Prostate gland (tissue), 2 donors: Measurements from ENCODE around the gene LMNB1.

Experiments
- CTCF ChIP-seq, 4 experiments: fragments of 200-600 bp in 2 of 4; fragments of 450-650 bp in 2 of 4; sonication (generic) in 2 of 4; IDR thresholded peaks; 1 replicate in 3 of 4; 2 replicates in 1 of 4; pipeline ENCODE4 v1.5.1; 2016 to 2019; ENCODE audit warnings: antibody characterized with exemption in 4 of 4, mild to moderate bottlenecking in 2 of 4, moderate library complexity in 2 of 4
- POLR2AphosphoS5 ChIP-seq: sonication (generic); formaldehyde crosslinking; IDR thresholded peaks from one replicate; pipeline ENCODE4 v1.6.1; 2017; ENCODE audit warnings: antibody characterized with exemption

GRCh38 chr5:126836778-126837177, 59.8 kb downstream of the LMNB1 start:
- TF ChIP-seq POLR2AphosphoS5, result no peak
- no peak for TF ChIP-seq CTCF (IDR thresholded peaks at IDR 0.05)
